Measurements from ENCODE around the gene CACNB3.
"Not testable (repeated sequence)": the region's sequence is repeated elsewhere in the genome, so short reads cannot be mapped to it uniquely, and the experiment has no call there.

CACNB3 gene

GRCh38 chr12:48857278-48857994, 39.1 kb downstream of the CACNB3 start:
- no peak for DNase-seq

- DNase-seq, result no peak
Measured at GRCh38 chr12:48858043-48858442, 39.7 kb downstream of the CACNB3 start.

- no peak for DNase-seq
Measured at GRCh38 chr12:48859607-48860006, 41.3 kb downstream of the CACNB3 start.

GRCh38 chr12:48860236-48860635, 41.9 kb downstream of the CACNB3 start:
- not testable (repeated sequence) for DNase-seq

GRCh38 chr12:48861111-48861510, 42.8 kb downstream of the CACNB3 start:
- DNase-seq, result no peak

- DNase-seq, result no peak
Measured at GRCh38 chr12:48862760-48863159, 44.5 kb downstream of the CACNB3 start.

- DNase-seq, result no peak
Measured at GRCh38 chr12:48863291-48863690, 45.0 kb downstream of the CACNB3 start.

GRCh38 chr12:48865281-48866051, 47.2 kb downstream of the CACNB3 start, which contains the start of gene RND1:
TSS of gene RND1 (minus strand) at chr12:48865870. CDS start at chr12:48865767, 103 bp downstream.
- peak; percentile 78 for DNase-seq

- no peak for DNase-seq
Measured at GRCh38 chr12:48866052-48866711, 47.9 kb downstream of the CACNB3 start.

GRCh38 chr12:48868451-48868850, 50.2 kb downstream of the CACNB3 start:
- no peak for DNase-seq

GRCh38 chr12:48869191-48869590, 50.9 kb downstream of the CACNB3 start:
- no peak for DNase-seq

GRCh38 chr12:48873096-48873495, 54.8 kb downstream of the CACNB3 start:
- DNase-seq, result no peak

GRCh38 chr12:48873534-48873933, 55.2 kb downstream of the CACNB3 start:
- DNase-seq, result not testable (repeated sequence)

GRCh38 chr12:48875944-48876515, 57.7 kb downstream of the CACNB3 start:
- no peak for DNase-seq
